ENCODE results near the gene EID2.

The EID2 gene

GRCh38 chr19:39501340-39501739 is 38.6 kb downstream of the EID2 start:
- DNase-seq: no peak

- no peak for DNase-seq
Measured at GRCh38 chr19:39500543-39500942, 39.4 kb downstream of the EID2 start.

GRCh38 chr19:39499932-39500331 is 40.0 kb downstream of the EID2 start:
- DNase-seq: no peak

DNA sequence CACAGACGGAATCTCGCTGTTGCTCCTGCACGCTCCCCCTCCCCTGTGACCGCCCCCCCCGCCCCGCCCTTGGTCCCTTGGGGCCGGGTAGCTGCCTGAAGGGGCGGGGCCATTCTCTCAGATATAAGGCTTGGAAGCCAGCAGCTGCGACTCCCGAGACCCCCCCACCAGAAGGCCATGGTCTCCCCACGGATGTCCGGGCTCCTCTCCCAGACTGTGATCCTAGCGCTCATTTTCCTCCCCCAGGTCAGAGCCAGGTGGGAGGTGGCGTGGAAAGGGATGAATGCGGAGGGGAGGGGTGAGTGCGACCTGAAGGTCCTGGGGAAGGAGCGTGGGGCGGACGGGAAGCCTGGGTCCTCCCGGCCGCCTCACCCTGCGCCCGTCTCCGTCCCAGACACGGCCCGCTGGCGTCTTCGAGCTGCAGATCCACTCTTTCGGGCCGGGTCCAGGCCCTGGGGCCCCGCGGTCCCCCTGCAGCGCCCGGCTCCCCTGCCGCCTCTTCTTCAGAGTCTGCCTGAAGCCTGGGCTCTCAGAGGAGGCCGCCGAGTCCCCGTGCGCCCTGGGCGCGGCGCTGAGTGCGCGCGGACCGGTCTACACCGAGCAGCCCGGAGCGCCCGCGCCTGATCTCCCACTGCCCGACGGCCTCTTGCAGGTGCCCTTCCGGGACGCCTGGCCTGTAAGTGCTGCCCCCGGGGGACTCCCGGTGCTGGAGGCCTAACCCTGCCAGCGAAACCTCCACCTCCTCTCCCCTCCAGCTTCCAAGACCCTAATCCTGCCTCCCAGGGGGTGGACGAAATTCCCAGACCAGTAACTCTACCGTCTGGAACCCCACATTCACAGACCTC is 40.9 kb downstream of the EID2 start, which contains the start of gene DLL3:
Gene DLL3, plus strand, starts transcription at position 150 of the 845 bp plus-strand sequence. Its CDS starts 28 bp downstream, at position 178.
- DNase-seq: peak in 1 of 5 experiments; percentile 38

DNA sequence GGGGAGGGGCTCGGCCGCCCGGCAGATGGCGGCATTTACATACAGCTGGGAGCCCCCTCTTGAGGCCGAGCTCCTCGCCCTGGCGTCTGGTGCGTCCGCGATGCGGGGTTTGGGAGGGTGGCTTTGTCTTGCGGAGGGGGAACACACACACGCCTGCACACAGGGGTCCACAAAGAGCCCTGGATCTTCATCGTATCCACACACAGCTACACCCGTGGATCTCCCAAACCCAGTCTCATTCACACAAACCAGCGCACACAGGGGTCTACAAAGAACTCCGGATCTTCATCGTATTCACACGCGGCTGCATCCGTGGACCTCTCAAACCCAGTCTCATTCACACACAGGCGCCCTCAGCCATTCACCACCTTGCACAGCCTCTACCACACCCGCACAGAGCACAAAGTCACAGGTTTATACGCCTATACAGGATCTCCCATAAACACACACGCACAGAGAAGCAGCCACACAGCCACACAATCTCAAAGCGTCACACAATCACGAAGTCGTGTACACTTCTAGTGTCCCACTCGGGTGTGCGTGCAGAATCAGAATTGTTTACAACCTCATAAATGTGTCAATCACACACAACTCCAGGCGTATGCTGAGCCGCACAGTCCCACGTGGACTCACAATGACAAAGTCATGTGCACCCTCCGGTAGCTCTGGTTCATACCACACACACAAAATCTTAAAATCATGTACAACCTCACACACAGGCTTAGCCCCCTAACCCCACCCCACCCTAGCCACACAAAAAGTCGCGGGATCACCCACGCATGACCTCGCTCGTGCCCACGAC is 41.8 kb downstream of the EID2 start:
- peak in 1 of 5 experiments; percentile 58 for DNase-seq

DNA sequence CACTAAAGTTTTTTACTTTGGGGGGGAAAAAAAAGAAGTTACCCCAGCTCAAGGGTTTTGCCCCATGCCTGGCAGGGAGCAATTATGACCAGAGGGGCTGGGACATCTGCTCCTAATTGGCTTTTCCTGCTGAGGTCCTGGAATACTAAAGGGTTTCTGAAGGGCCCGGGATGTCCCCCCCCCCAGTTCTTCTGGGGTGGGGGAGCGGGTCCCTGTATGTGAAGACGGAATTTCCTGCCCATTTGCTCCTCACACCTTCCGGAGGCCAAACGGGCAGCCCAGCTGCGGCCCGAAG is 42.3 kb downstream of the EID2 start:
- DNase-seq: no peak

DNA sequence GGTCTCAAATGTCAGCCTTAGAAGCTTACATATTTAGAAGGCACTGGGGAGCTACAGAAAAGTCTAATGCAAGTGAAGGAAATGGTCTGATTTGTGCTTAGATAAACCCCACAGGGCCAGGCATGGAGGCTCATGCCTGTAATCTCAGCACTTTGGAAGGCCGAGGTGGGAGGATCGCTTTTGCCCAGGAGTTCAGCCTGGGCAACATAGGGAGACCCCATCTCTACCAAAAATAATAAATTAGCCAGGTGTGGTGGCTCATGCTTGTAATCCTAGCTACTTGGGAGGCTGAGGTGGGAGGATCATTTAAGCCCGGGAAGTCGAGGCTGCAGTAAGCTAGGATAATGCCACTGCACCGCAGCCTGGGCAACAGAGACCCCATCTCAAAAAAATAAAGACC is 43.9 kb downstream of the EID2 start:
- DNase-seq: no peak

GRCh38 chr19:39494661-39495060 is 45.3 kb downstream of the EID2 start:
- no peak for DNase-seq

- no peak for DNase-seq
Measured at GRCh38 chr19:39492788-39493187, 47.2 kb downstream of the EID2 start.

DNA sequence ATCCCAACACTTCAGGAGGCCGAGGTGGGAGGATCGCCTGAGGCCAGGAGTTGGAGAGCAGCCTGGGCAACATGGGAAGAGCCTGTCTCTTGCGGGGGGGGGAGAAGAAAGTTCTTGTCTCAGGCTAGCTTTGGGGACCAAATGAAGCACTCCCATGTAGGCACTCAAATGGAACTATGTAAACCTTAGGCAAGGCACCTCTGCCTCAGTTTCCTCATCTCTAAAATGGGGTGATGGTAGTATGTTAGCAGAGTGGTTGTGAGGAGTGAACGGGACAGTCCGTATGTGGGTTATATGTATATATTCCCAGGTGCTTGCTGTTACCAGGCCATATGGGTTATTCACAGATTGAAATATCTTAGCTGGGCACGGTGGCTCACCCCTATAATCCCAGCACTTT is 47.7 kb downstream of the EID2 start:
- no peak for DNase-seq

GRCh38 chr19:39489756-39490155 is 50.2 kb downstream of the EID2 start:
- no peak for DNase-seq
